ENCODE results near the gene ZNF678.

The ZNF678 gene

GRCh38 chr1:227712648-227713047, 149.3 kb downstream of the ZNF678 start:
- Histone ChIP-seq H3K79me2 (ENCODE audit: control insufficient read depth, low read length) (no peaks in the 10 kb centered on the region), H3K9me2 (replicated peaks; ENCODE audit: control insufficient read depth, low read length) (no peaks in the 10 kb centered on the region), H3K4me1 (ENCODE audit: control insufficient read depth, low read length) (no peaks in the 10 kb centered on the region), H3K27ac (ENCODE audit: low read depth, low read length) (no peak overlapping the region), H4K20me1 (ENCODE audit: control insufficient read depth, insufficient read depth, low read depth, low read length) (no peaks in the 10 kb centered on the region), H3F3A (ENCODE audit: control insufficient read depth, insufficient read depth) (no peaks in the 10 kb centered on the region), H3K4me2 (ENCODE audit: low read length) (no peak overlapping the region), H3K27me3 (ENCODE audit: control insufficient read depth, low read length) (no peaks in the 10 kb centered on the region), H3K36me3 (ENCODE audit: control insufficient read depth, low read length) (no peaks in the 10 kb centered on the region), H3K4me3 (ENCODE audit: low read length) (no peak overlapping the region), H3K9me3 (ENCODE audit: control insufficient read depth, insufficient read depth, low read length) (no peaks in the 10 kb centered on the region; the same call in 1 of the 2 replicates)
- TF ChIP-seq EZH2phosphoT487 (IDR thresholded peaks at IDR 0.05; ENCODE audit: borderline replicate concordance, low read length): no peak
- no peak for TF ChIP-seq CTCF (IDR thresholded peaks at IDR 0.05; ENCODE audit: low read depth, low read length, poor library complexity, severe bottlenecking)

GRCh38 chr1:227718932-227719331, 155.6 kb downstream of the ZNF678 start:
- no peaks in the 10 kb centered on the region for H3K79me2 ChIP-seq (ENCODE audit: control insufficient read depth, low read length)
- H3K9me3 ChIP-seq (ENCODE audit: control insufficient read depth, insufficient read depth, low read length): peaks cover 8% of the 10 kb centered on the region; the same call in 1 of the 2 replicates
- no peaks in the 10 kb centered on the region for H4K20me1 ChIP-seq (ENCODE audit: control insufficient read depth, insufficient read depth, low read depth, low read length)
- H3K4me2 ChIP-seq (ENCODE audit: low read length): no peak overlapping the region
- TF ChIP-seq EZH2phosphoT487 (IDR thresholded peaks at IDR 0.05; ENCODE audit: borderline replicate concordance, low read length) (no peak), CTCF (IDR thresholded peaks at IDR 0.05; ENCODE audit: low read depth, low read length, poor library complexity, severe bottlenecking) (no peak)
- no peaks in the 10 kb centered on the region for H3K9me2 ChIP-seq (replicated peaks; ENCODE audit: control insufficient read depth, low read length)
- no peak overlapping the region for H3K4me3 ChIP-seq (ENCODE audit: low read length)
- H3K36me3 ChIP-seq (ENCODE audit: control insufficient read depth, low read length): no peaks in the 10 kb centered on the region
- H3K27me3 ChIP-seq (ENCODE audit: control insufficient read depth, low read length): no peaks in the 10 kb centered on the region
- no peak overlapping the region for H3K27ac ChIP-seq (ENCODE audit: low read depth, low read length)
- H3F3A ChIP-seq (ENCODE audit: control insufficient read depth, insufficient read depth): no peaks in the 10 kb centered on the region
- no peaks in the 10 kb centered on the region for H3K4me1 ChIP-seq (ENCODE audit: control insufficient read depth, low read length)

- H3K79me2 ChIP-seq (ENCODE audit: control insufficient read depth, low read length): no peaks in the 10 kb centered on the region
- no peaks in the 10 kb centered on the region for H3F3A ChIP-seq (ENCODE audit: control insufficient read depth, insufficient read depth)
- H3K4me1 ChIP-seq (ENCODE audit: control insufficient read depth, low read length): peaks cover 5% of the 10 kb centered on the region
- H3K36me3 ChIP-seq (ENCODE audit: control insufficient read depth, low read length): no peaks in the 10 kb centered on the region
- H3K27ac ChIP-seq (ENCODE audit: low read depth, low read length): no peak overlapping the region
- H4K20me1 ChIP-seq (ENCODE audit: control insufficient read depth, insufficient read depth, low read depth, low read length): no peaks in the 10 kb centered on the region
- no peak for TF ChIP-seq CTCF (IDR thresholded peaks at IDR 0.05; ENCODE audit: low read depth, low read length, poor library complexity, severe bottlenecking)
- TF ChIP-seq EZH2phosphoT487 (IDR thresholded peaks at IDR 0.05; ENCODE audit: borderline replicate concordance, low read length): no peak
- peaks cover 8% of the 10 kb centered on the region; the same call in 1 of the 2 replicates for H3K9me3 ChIP-seq (ENCODE audit: control insufficient read depth, insufficient read depth, low read length)
- H3K9me2 ChIP-seq (replicated peaks; ENCODE audit: control insufficient read depth, low read length): no peaks in the 10 kb centered on the region
- no peak overlapping the region for H3K4me2 ChIP-seq (ENCODE audit: low read length)
- H3K4me3 ChIP-seq (ENCODE audit: low read length): no peak overlapping the region
- H3K27me3 ChIP-seq (ENCODE audit: control insufficient read depth, low read length): no peaks in the 10 kb centered on the region
Measured at GRCh38 chr1:227723474-227723873, 160.1 kb downstream of the ZNF678 start.

All from DOHH2 (cell line).